T-helper 1 cell treated with Interleukin-12 subunit alpha and Interleukin-12 subunit beta and Interleukin-4 antibody, amounts not matched to agents 30 ng/mL and 1 ng/mL, for 36 hours (primary cell): Measurements from ENCODE around the gene PTPN5. TPM values are rescaled to one million over a fixed set of nuclear protein-coding genes. Genes with fewer than 3 reads are reported as not detected.

Experiments
- intact Hi-C: fragments of 100-400 bp; cut with micrococcal nuclease; formaldehyde crosslinking; loops from one replicate; pipeline ENCODE4 v1.15.1; 2024
- total RNA-seq: library from RNA; stranded (reverse); gene quantifications from 2 replicates; pipeline ENCODE4 v1.2.3, GENCODE V29; 2022

Gene PTPN5
- total RNA-seq, 1 donor from 2014 or later, result not detected

DNA sequence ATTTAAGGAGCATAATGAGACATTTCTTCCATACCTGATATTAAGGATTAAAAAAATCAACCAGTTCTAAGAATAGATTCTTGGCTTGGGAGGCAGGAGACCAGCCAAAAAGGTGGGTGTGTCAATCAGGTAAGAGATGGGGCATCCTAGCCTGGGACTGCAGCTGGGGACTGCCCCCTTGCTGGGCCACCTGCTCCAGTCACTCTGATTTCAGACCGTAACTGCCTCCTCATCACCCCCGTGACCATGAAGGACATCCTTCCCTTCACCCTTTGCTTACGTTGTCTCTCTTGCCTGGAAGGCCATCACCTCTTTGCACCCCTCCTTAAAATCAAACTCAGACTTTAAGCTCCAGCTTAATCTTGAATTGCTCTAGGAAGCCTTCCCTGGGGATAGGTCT lies 17.9 kb downstream of the PTPN5 start:
- intact Hi-C loops, result no loop called here

DNA sequence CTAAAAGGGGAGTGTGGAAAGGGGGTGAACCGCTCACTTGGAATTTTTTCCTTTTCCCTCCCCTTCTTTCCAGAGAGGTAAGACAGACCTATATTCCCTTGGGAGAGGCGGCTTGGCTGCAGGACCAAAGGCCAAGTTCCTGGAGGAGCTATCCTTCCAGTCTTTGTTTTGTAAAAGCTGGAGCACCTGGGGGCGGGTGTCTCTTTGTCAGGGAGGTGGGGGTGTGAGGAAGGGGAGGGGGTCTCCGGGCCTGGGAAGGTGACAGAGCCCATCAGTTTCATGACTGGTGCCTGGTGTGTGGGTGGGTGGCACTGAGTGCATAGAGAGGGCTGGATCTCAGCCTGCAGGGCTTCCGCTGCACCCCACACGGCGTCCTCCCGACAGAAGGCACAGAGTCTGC lies 18.5 kb downstream of the PTPN5 start:
- intact Hi-C loops, result no loop called here

DNA sequence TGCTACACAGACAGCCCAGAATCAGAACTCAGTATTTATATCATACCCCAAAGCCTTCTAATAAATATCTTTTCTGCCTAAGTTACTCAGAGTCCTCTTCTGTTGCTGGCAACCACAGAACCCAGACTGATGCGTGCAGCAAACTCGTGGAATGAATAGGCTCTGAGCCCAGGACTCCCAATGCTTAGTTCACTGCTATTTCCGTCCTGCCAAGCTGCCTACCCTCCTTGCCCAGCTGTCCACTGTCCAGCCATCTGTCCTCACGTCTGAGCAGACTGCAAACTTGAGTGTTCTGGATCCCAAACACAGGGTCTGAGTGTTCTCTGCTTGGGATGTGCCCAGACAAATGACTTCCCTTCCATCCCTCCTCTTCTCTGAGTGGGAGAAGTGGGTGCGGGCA lies 19.4 kb downstream of the PTPN5 start:
- intact Hi-C loops, result no loop called here

- intact Hi-C loops, result no loop called here
Measured at GRCh38 chr11:18771266-18772035, 20.1 kb downstream of the PTPN5 start.

DNA sequence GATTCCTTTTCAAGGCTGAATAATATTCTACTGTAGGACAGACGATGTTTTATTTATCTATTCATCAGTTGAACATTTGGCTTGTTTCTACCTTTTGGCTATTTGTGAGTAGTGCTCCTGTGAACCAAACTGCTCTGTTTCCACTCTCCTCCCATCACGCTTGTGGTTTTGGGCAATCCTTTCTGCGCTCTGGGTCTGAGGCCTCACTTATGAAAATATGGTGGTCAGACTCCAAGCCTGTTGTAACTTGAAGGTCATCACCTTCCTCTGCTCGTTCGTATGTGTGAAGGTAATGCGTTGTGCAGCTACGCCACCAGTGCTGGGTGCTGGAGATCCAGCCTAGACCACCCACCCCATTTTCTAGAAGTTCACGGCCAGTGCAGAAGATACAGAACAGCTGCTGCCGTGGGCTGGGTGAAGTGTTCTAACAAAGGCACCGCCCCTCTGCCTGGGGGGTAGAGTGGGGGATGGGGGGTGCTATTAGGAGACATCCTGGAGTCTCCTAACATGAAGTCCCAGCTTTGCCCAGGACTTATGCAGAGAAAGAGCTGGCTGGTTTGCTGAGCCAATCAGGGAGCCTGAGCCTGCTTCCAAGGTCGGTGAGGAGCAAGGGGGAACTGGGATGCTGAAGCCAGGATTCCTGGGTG lies 21.0 kb downstream of the PTPN5 start:
- intact Hi-C loops, result no loop called here

- intact Hi-C loops, result no loop called here
Measured at GRCh38 chr11:18769802-18770456, 21.7 kb downstream of the PTPN5 start.

DNA sequence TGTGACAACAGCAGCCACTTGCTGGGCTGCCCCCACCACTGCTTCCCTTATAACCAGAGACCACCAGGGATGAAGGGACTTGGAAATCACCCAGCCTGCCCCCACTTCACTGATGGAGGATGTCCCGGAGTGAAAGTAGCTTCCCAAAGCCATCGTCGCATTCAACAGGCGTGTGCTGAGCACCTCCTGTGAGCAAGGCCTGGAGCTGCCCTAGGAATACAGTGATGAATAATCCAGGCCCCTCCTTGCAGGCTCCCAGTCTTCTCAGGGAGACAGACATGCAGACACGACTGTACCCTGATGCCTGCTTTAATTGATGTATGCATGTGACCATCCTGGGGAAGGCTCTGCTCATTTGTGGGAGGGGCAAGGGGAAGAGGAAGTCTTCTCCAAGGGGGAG lies 22.6 kb downstream of the PTPN5 start:
- intact Hi-C loops, result no loop called here

DNA sequence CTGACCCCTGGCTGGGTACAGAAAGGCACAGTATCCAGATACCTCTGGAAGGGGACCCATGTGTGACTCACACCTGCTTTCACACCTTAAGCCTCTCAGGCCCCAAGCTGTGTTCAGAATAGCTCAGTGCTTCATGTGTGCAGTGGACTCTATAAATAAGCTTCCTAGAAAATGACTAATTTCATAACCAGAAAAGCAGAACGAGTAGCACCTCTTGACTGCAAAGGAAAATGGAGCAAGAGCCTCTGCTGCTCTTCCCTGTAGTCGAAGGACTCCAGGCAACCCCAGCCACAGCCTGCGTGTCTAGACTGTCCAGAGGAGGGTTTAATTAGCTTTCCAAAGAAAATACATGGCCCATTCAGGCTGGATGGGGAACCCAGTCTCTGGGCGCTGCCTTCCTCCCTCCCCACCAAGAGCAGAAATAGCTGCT lies 23.1 kb downstream of the PTPN5 start:
- intact Hi-C loops, result no loop called here

DNA sequence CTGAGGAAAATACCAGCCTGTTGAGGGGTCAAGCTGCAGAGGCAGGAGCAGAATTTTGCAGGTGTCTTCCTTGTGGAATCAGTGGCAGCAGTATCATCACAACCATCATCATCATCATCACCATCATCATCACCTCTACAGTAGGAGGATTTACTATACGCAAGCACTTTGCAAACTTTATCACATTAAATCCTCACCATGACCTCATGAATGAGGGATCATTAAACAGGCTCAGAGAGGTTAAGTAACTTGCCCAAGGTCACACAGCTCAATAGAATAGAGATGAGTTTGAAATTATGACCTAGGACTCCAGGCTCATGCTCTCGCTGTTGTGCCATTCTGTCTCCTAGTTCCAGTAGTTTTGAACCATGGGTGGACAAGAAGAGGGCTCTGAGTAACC lies 25.6 kb downstream of the PTPN5 start:
- intact Hi-C loops, result no loop called here

DNA sequence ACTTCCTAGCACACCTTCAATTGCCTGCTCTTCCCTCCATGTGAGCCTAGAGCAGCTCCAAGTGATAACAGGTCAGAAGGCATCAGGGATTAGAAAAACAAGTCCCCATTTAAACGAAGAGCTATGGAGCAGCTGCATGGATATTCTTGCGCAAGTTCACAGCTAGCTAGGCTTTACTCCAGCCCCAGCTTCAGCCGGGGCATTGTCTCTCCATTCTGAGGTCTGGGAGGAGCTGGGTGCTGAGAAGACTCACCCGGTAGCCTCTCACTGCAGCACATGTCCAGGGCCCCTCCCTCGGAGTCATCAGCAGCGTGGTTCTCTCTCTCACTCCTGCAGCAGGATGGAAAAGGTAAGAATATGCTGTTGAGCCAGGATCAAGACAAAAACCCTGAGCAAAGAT lies 26.0 kb downstream of the PTPN5 start:
- intact Hi-C loops, result no loop called here

- intact Hi-C loops, result loop anchor here (1.0 to 5.0 kb wide), 2 partner anchors 223 to 769 kb away; no protein-coding TSS in a partner anchor
Measured at GRCh38 chr11:18761741-18762140, 29.9 kb downstream of the PTPN5 start.

DNA sequence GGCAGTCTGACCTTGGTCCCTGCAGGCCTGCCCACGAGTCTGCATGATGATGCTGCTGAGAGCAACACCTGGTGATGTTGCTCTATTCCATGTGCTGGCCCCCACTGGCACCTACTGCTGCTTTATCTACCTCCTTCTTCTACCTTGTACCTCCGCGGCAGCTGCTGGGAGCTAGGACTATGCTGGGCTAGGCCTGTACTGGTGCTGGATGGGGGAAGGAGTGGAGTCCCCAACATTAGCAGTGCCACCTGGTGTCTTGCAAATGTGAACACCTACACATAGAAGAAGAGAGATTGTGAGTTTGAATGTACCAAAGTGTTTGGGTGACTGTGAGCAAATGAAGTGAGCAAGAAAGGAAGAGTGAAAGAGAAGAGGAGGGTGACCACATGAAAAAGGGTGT lies 30.5 kb downstream of the PTPN5 start:
- intact Hi-C loops, result loop anchor here (1.0 to 5.0 kb wide), 2 partner anchors 223 to 769 kb away; no protein-coding TSS in a partner anchor

- intact Hi-C loops, result no loop called here
Measured at GRCh38 chr11:18757811-18758210, 33.8 kb downstream of the PTPN5 start.

- intact Hi-C loops, result no loop called here
Measured at GRCh38 chr11:18756889-18757288, 34.7 kb downstream of the PTPN5 start.

GRCh38 chr11:18754308-18754707 lies 37.3 kb downstream of the PTPN5 start:
- intact Hi-C loops, result no loop called here

DNA sequence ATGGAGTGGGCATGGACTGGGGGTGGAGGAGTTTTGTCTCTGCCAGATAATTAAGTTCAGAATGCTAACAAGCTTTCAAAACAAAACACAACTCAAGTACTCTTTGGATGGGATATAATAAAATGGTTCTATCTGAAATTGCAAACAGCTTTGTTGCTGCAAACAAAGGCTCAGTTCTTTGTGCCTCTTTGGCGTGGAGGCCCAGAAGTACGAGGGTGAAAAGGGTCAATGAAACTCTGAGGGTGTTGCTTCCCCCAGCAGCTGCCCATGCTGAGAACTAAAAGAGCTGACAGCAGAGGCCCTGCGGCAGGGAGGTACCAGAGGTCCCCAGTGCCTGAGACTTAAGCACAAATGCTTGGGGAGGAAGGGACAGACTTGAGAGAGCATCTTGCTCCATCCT lies 39.1 kb downstream of the PTPN5 start:
- intact Hi-C loops, result no loop called here

GRCh38 chr11:18750944-18751343 lies 40.7 kb downstream of the PTPN5 start:
- intact Hi-C loops, result no loop called here

DNA sequence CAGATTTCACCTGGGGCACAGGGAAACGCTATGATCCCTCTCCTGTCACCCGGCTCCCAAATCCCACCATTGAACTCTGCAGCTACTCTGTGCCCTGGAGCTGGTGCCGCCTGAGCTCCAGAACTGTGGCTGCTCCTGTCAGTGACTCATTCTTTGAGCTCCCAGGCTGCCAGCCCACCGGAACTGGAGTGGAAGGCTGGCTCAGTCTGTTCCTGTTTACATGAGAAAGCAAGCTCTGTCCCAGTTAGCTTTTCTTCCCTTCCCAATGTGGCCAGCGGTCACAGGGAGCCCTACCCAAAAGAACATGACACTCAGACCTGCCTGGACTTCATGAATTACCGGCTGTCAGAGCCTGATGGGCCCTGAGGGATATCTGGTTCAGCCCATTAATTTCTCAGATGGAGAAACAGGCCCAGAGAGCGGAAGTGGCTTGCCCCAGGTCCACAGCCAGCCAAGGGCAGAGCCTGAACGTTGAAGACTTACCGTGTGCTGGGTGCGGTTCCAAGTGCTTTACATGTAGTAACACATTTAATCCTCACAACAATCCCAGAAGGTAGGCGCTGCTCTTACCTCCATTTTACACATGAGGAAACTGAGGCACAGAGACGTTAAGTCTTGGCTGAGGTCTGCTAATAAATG lies 41.8 kb downstream of the PTPN5 start:
- intact Hi-C loops, result no loop called here

GRCh38 chr11:18748766-18749365 lies 42.7 kb downstream of the PTPN5 start:
- intact Hi-C loops, result no loop called here

DNA sequence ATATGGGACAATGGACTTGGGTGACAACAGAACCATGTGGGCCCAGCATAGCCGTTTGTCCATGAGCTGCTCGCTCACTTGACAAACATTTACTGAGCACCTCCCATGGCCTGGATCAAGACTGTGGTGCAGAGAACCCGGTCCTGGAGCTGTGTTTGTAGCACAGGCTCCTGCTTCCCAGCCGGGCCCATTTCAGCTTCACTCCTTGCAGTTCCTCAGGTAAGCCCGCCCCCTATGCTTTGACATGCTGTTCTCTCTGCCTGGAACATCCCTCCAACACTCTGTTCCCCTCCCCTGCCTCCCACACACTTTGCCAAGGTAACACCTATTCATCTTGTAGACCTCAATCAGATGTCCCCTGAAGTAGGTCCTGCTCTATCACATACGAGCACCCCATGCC lies 46.3 kb downstream of the PTPN5 start:
- intact Hi-C loops, result no loop called here

GRCh38 chr11:18743900-18744514 lies 47.6 kb downstream of the PTPN5 start:
- intact Hi-C loops, result no loop called here
